HEK293 (cell line): ENCODE data around the gene SNX2.

Experiments
- EGR2 ChIP-seq: fragments of 450-650 bp; formaldehyde crosslinking; IDR thresholded peaks from 2 replicates; pipeline ENCODE4 v1.5.1; 2016; ENCODE audit warnings: low read depth, missing biosample characterization, missing genetic modification characterization
- ZNF112 ChIP-seq: fragments of 450-650 bp; formaldehyde crosslinking; IDR thresholded peaks from 2 replicates; pipeline ENCODE4 v1.5.0; 2017; ENCODE audit warnings: missing biosample characterization, missing genetic modification characterization
- ZNF174 ChIP-seq: fragments of 450-650 bp; formaldehyde crosslinking; IDR thresholded peaks from 2 replicates; pipeline ENCODE4 v1.5.0; 2017; ENCODE audit warnings: missing biosample characterization, mild to moderate bottlenecking, missing genetic modification characterization
- ZNF274 ChIP-seq, 2 experiments: fragments of 200-500 bp in 1 of 2; fragments of 450-650 bp in 1 of 2; sonication (Bioruptor generic) in 1 of 2; formaldehyde crosslinking in 1 of 2; IDR thresholded peaks; 2 replicates each; pipeline versions ENCODE4 v1.5.1 to v1.6.1; 2014 to 2016; ENCODE audit warnings: borderline replicate concordance in 1 of 2, inconsistent platforms in 1 of 2, low read length in 1 of 2, missing biosample characterization in 1 of 2, missing genetic modification characterization in 1 of 2
- ZNF404 ChIP-seq: fragments of 450-650 bp; formaldehyde crosslinking; IDR thresholded peaks from 2 replicates; pipeline ENCODE4 v1.5.1; 2017; ENCODE audit warnings: missing biosample characterization, missing genetic modification characterization
- ZNF561 ChIP-seq: fragments of 450-650 bp; IDR thresholded peaks from 2 replicates; pipeline ENCODE4 v1.5.1; 2018; ENCODE audit warnings: missing biosample characterization, missing genetic modification characterization, borderline replicate concordance
- ZNF701 ChIP-seq: fragments of 450-650 bp; formaldehyde crosslinking; IDR thresholded peaks from 2 replicates; pipeline ENCODE4 v1.5.1; 2016; ENCODE audit warnings: missing biosample characterization, missing genetic modification characterization
- TF ChIP-seq, protein P1 (sequence below): fragments of 450-650 bp; formaldehyde crosslinking; IDR thresholded peaks from 2 replicates; pipeline ENCODE4 v1.5.1; 2017; ENCODE audit warnings: missing biosample characterization, missing genetic modification characterization
- TF ChIP-seq, protein P2 (sequence below): fragments of 450-650 bp; formaldehyde crosslinking; IDR thresholded peaks from 2 replicates; pipeline ENCODE4 v1.5.1; 2016; ENCODE audit warnings: missing biosample characterization, missing genetic modification characterization
- TF ChIP-seq, protein P3 (sequence below): fragments of 450-650 bp; formaldehyde crosslinking; IDR thresholded peaks from 2 replicates; pipeline ENCODE4 v1.5.1; 2016; ENCODE audit warnings: missing biosample characterization, missing genetic modification characterization

- TF ChIP-seq, protein P1, sequence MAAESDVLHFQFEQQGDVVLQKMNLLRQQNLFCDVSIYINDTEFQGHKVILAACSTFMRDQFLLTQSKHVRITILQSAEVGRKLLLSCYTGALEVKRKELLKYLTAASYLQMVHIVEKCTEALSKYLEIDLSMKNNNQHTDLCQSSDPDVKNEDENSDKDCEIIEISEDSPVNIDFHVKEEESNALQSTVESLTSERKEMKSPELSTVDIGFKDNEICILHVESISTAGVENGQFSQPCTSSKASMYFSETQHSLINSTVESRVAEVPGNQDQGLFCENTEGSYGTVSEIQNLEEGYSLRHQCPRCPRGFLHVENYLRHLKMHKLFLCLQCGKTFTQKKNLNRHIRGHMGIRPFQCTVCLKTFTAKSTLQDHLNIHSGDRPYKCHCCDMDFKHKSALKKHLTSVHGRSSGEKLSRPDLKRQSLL (tag by site-specific recombination): no peak
- TF ChIP-seq, protein P2, sequence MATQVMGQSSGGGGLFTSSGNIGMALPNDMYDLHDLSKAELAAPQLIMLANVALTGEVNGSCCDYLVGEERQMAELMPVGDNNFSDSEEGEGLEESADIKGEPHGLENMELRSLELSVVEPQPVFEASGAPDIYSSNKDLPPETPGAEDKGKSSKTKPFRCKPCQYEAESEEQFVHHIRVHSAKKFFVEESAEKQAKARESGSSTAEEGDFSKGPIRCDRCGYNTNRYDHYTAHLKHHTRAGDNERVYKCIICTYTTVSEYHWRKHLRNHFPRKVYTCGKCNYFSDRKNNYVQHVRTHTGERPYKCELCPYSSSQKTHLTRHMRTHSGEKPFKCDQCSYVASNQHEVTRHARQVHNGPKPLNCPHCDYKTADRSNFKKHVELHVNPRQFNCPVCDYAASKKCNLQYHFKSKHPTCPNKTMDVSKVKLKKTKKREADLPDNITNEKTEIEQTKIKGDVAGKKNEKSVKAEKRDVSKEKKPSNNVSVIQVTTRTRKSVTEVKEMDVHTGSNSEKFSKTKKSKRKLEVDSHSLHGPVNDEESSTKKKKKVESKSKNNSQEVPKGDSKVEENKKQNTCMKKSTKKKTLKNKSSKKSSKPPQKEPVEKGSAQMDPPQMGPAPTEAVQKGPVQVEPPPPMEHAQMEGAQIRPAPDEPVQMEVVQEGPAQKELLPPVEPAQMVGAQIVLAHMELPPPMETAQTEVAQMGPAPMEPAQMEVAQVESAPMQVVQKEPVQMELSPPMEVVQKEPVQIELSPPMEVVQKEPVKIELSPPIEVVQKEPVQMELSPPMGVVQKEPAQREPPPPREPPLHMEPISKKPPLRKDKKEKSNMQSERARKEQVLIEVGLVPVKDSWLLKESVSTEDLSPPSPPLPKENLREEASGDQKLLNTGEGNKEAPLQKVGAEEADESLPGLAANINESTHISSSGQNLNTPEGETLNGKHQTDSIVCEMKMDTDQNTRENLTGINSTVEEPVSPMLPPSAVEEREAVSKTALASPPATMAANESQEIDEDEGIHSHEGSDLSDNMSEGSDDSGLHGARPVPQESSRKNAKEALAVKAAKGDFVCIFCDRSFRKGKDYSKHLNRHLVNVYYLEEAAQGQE: no peak
- no peak for TF ChIP-seq ZNF561
- TF ChIP-seq ZNF701: no peak
- TF ChIP-seq ZNF274 (IDR thresholded peaks at IDR 0.05; ENCODE audit: low read length): no peak
- TF ChIP-seq ZNF274 (tag by site-specific recombination; IDR thresholded peaks at IDR 0.05; ENCODE audit: borderline replicate concordance): no peak
- TF ChIP-seq ZNF174 (tag by site-specific recombination): no peak
- TF ChIP-seq ZNF112: no peak
- TF ChIP-seq, protein P3, sequence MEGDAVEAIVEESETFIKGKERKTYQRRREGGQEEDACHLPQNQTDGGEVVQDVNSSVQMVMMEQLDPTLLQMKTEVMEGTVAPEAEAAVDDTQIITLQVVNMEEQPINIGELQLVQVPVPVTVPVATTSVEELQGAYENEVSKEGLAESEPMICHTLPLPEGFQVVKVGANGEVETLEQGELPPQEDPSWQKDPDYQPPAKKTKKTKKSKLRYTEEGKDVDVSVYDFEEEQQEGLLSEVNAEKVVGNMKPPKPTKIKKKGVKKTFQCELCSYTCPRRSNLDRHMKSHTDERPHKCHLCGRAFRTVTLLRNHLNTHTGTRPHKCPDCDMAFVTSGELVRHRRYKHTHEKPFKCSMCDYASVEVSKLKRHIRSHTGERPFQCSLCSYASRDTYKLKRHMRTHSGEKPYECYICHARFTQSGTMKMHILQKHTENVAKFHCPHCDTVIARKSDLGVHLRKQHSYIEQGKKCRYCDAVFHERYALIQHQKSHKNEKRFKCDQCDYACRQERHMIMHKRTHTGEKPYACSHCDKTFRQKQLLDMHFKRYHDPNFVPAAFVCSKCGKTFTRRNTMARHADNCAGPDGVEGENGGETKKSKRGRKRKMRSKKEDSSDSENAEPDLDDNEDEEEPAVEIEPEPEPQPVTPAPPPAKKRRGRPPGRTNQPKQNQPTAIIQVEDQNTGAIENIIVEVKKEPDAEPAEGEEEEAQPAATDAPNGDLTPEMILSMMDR (tag by site-specific recombination): no peak
- no peak for TF ChIP-seq ZNF404 (tag by site-specific recombination)
- no peak for TF ChIP-seq EGR2
Observed at GRCh38 chr5:122761115-122761514, 13.8 kb upstream of the SNX2 start.
